Lung (tissue), 12 donors: ENCODE results near the gene DDX51. TPM values are rescaled to one million over a fixed set of nuclear protein-coding genes. Genes with fewer than 3 reads are reported as not detected.

Experiments used
- ATAC-seq: fragments of 200-7000 bp; cut with Tn5 transposase; one replicate; pipeline ENCODE4 v1.9.1; 2020; ENCODE audit warnings: moderate number of reproducible peaks; ENCODE audit not compliant: insufficient read depth, low FRiP score
- DNase-seq, 3 donors: peaks; one replicate each; pipeline ENCODE4 v3.0.0-alpha.2; 2013 to 2017
- H3K27ac ChIP-seq, 2 donors: one replicate each; pipeline ENCODE4 v1.5.1; 2013; ENCODE audit warnings: mild to moderate bottlenecking in 2 of 2, moderate library complexity in 2 of 2, control low read depth in 1 of 2, inconsistent platforms in 1 of 2, low read depth in 1 of 2, low read length in 1 of 2
- H3K27me3 ChIP-seq, 3 donors: one replicate each; pipeline ENCODE4 v1.5.1; 2013; ENCODE audit warnings: low read length in 2 of 3; ENCODE audit not compliant: control insufficient read depth in 3 of 3, insufficient read depth in 3 of 3
- H3K36me3 ChIP-seq, 4 donors: one replicate each; pipeline ENCODE4 v1.5.1; 2013; ENCODE audit warnings: low read length in 4 of 4, mild to moderate bottlenecking in 1 of 4, moderate library complexity in 1 of 4; ENCODE audit not compliant: control insufficient read depth in 4 of 4, insufficient read depth in 4 of 4
- H3K4me1 ChIP-seq, 5 donors: one replicate each; pipeline ENCODE4 v1.5.1; 2013; ENCODE audit warnings: low read length in 5 of 5, mild to moderate bottlenecking in 2 of 5, moderate library complexity in 1 of 5; ENCODE audit not compliant: control insufficient read depth in 5 of 5, insufficient read depth in 5 of 5
- H3K4me3 ChIP-seq: one replicate; pipeline ENCODE4 v1.5.1; 2013; ENCODE audit warnings: mild to moderate bottlenecking, control low read depth, moderate library complexity
- H3K9ac ChIP-seq, 2 donors: one replicate each; pipeline ENCODE4 v1.5.1; 2013; ENCODE audit warnings: low read length in 2 of 2, control low read depth in 1 of 2; ENCODE audit not compliant: insufficient read depth in 1 of 2
- H3K9me3 ChIP-seq, 4 donors: one replicate each; pipeline ENCODE4 v1.5.1; 2013; ENCODE audit warnings: low read length in 3 of 4, mild to moderate bottlenecking in 1 of 4, moderate library complexity in 1 of 4; ENCODE audit not compliant: control insufficient read depth in 4 of 4, insufficient read depth in 3 of 4
- WGBS, 2 donors: extraction: QIAGEN DNeasy Blood & Tissue Kit; methylation state at CpG; one replicate each; pipeline ENCODE4 v1.1.7; 2013; 5-methylcytosine and 5-hydroxymethylcytosine counted together
- polyA plus RNA-seq, 2 donors: library from polyadenylated mRNA; stranded (reverse); fragments of 200-250 nt; gene quantifications; one replicate each; pipeline ENCODE4 v1.2.1, GENCODE V29; 2013
- total RNA-seq, 2 donors: library from RNA; depleted of rRNA in 1 of 2; stranded (reverse); fragments of >200 nt in 1 of 2; gene quantifications; one replicate each; pipeline ENCODE4 v1.2.1, GENCODE V29; 2014 to 2021
- TF ChIP-seq, protein P1 (sequence below): IDR thresholded peaks from 2 replicates; pipeline ENCODE4 v1.5.1; 2012; ENCODE audit warnings: mild to moderate bottlenecking; ENCODE audit errors: control extremely low read depth, extremely low read depth
- donor health status: control.
- donor health status: control.
- donor health status: Bipolar disorder and iron deficiency.
- donor health status: healthy.
- donor health status: DM: yes; HTN: yes; CAD: no.

Gene DDX51
- total and polyA plus RNA-seq, 4 donors, result 15.0 to 25.9 (median 17.2) TPM

DNA sequence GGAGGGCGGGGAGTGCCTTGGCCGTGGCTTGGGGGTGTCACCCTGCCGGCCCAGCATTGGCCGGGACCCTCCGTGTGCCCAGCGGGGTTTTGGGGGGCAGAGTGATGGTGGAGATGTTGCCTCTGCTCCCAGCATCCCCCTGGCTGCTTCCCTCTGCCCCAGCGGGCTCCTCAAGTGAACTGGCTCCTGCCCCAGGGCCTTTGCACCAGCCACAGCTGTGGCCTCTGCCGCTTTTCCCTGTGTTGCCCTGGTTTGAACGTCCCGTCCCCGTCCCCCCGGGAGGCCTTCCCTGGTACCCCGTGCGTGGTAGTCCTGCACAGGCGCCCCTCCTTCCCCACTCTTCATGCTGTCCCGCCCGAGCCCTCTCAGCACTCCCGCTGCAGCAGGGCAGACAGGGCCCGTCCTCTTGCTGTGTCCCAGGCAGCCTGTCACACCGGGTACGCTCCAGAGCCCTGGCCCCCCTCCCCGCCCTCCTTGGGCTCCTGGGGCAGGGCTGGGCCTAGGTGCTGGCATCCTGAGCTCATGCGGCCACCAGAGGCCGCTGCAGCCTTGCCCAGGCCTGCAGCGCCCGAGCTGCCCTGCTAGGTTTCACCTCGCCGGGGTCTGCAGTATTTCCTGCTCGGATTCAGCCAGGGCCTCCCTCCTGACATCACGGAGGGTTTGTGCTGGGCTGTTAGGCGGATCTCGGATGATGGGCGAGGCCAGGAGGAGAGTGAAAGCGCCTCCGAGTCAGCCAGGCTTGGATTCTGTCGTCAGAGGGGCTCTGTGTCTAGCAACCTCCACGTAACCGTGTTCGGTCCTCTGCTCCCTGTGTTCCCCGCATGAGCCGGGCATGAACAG, 9.6 kb upstream of the DDX51 start:
- peak; percentile 88 for ATAC-seq
- Histone ChIP-seq H3K9ac (peak overlapping the region in 1 of 2 donors; percentile 2), H3K4me1 (peaks cover 0 to 15% (median 2%) of the 10 kb centered on the region in 5 donors), H3K4me3 (no peak overlapping the region), H3K9me3 (peaks cover 0 to 10% (median 3%) of the 10 kb centered on the region in 4 donors), H3K27me3 (peaks cover 0 to 5% (median 0%) of the 10 kb centered on the region in 3 donors), H3K36me3 (peaks cover 0 to 29% (median 26%) of the 10 kb centered on the region in 4 donors), H3K27ac (no peak overlapping the region)
- TF ChIP-seq, protein P1, sequence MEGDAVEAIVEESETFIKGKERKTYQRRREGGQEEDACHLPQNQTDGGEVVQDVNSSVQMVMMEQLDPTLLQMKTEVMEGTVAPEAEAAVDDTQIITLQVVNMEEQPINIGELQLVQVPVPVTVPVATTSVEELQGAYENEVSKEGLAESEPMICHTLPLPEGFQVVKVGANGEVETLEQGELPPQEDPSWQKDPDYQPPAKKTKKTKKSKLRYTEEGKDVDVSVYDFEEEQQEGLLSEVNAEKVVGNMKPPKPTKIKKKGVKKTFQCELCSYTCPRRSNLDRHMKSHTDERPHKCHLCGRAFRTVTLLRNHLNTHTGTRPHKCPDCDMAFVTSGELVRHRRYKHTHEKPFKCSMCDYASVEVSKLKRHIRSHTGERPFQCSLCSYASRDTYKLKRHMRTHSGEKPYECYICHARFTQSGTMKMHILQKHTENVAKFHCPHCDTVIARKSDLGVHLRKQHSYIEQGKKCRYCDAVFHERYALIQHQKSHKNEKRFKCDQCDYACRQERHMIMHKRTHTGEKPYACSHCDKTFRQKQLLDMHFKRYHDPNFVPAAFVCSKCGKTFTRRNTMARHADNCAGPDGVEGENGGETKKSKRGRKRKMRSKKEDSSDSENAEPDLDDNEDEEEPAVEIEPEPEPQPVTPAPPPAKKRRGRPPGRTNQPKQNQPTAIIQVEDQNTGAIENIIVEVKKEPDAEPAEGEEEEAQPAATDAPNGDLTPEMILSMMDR, result peak; percentile 91
- peak; percentile 82 to 87 (median 84) for DNase-seq
- WGBS, 2 donors, result 38 to 40% methylated on average over 38 to 41 of the region's 41 CpGs

DNA sequence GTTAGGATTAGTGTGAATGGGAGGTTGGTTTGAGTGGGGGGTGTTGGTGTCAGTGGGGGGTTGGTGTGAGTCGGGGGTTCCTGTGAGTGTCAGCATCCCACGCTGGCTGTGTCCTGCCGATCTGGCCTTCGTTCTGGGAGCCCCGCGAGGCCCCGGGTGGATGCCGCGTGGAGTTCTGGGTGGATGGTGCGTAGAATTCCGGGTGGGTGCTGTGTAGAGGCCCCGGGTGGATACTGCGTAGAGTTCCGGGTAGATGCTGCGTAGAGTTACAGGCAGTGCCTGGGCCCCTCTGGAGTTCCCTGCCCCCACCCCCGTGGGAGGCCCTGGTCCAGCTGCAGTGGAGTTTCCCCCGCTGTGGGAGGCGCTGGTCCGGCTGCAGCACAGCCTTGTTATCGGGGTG, 8.8 kb upstream of the DDX51 start:
- DNase-seq, result no peak
- 94% methylated on average over 20 of the region's 20 CpGs for WGBS, 2 donors

DNA sequence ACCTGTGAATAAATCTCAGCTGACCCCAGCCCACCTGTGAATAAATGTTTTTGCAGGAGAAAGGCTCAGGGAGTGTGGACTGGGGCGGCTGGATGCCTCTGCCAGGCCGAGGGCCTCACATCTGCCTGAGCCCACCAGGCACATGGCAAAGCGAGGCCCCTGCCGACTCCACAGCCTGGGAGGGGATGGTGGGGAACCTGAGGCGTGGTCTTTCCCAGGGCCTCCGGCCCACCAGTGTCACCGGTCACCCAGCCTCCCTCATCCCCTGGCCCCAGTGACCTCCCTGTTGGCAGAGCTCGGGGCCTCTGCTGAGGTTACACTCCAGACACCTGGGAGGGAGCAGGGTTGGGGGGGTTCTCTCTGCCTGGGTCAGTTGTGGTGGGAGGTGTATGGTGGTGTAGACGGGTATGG, 8.3 kb upstream of the DDX51 start:
- H3K4me3 ChIP-seq, result no peak overlapping the region
- TF ChIP-seq, protein P1, result no peak
- DNase-seq, result no peak
- WGBS, 2 donors, result 91 to 93% methylated on average over 9 of the region's 9 CpGs
- peaks cover 0 to 5% (median 0%) of the 10 kb centered on the region in 4 donors for H3K9me3 ChIP-seq
- peaks cover 0 to 35% (median 16%) of the 10 kb centered on the region in 4 donors for H3K36me3 ChIP-seq
- peaks cover 0 to 6% (median 2%) of the 10 kb centered on the region in 5 donors for H3K4me1 ChIP-seq
- H3K27me3 ChIP-seq, result peaks cover 0 to 5% (median 0%) of the 10 kb centered on the region in 3 donors
- no peak overlapping the region for H3K27ac ChIP-seq
- ATAC-seq, result no peak
- no peak overlapping the region for H3K9ac ChIP-seq

More for the DNA sequence above, 8.8 kb upstream of the DDX51 start:
- H3K4me3 ChIP-seq, result no peak overlapping the region
- H3K4me1 ChIP-seq, result peaks cover 0 to 11% (median 2%) of the 10 kb centered on the region in 5 donors
- no peak overlapping the region for H3K27ac ChIP-seq
- H3K9me3 ChIP-seq, result peaks cover 0 to 9% (median 2%) of the 10 kb centered on the region in 4 donors
- TF ChIP-seq, protein P1, result no peak
- peaks cover 0 to 5% (median 0%) of the 10 kb centered on the region in 3 donors for H3K27me3 ChIP-seq
- H3K9ac ChIP-seq, result no peak overlapping the region
- H3K36me3 ChIP-seq, result peaks cover 0 to 33% (median 21%) of the 10 kb centered on the region in 4 donors
- no peak for ATAC-seq
